ENCODE data around the gene PIK3C3.

PIK3C3 gene

DNA sequence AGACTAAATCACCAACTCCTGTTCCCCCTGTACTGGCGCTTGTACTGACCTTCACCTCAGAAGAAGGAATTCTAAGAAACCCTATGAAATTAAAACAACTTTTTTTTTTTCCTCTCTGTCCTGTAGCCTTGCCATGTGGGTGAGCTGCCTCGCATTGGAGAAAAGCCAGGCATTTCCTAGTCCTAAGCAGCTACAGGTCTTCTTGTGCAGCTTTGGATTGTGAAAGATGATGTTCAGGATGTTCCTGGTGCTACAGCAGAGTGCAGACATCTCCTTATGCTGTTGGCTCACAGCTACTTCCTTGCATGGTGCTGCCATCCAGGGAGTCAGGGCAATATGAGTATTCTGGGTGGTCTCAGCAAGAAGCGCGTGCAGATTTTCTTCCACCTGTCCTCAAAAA lies 11.9 kb downstream of the PIK3C3 start:
- TF ChIP-seq, protein P1, sequence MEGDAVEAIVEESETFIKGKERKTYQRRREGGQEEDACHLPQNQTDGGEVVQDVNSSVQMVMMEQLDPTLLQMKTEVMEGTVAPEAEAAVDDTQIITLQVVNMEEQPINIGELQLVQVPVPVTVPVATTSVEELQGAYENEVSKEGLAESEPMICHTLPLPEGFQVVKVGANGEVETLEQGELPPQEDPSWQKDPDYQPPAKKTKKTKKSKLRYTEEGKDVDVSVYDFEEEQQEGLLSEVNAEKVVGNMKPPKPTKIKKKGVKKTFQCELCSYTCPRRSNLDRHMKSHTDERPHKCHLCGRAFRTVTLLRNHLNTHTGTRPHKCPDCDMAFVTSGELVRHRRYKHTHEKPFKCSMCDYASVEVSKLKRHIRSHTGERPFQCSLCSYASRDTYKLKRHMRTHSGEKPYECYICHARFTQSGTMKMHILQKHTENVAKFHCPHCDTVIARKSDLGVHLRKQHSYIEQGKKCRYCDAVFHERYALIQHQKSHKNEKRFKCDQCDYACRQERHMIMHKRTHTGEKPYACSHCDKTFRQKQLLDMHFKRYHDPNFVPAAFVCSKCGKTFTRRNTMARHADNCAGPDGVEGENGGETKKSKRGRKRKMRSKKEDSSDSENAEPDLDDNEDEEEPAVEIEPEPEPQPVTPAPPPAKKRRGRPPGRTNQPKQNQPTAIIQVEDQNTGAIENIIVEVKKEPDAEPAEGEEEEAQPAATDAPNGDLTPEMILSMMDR (IDR thresholded peaks at IDR 0.05; ENCODE audit: low read depth, low read length) = no peak
- no peak for DNase-seq
- H3K27ac ChIP-seq = no peak overlapping the region
- H3K36me3 ChIP-seq = peaks cover 34% of the 10 kb centered on the region
- no peak overlapping the region for H3K4me3 ChIP-seq (ENCODE audit: low read depth, low read length)
- no peaks in the 10 kb centered on the region for H3K9me3 ChIP-seq (ENCODE audit: severe bottlenecking)
- H3K27me3 ChIP-seq (ENCODE audit: insufficient read depth, low read depth, severe bottlenecking) = no peaks in the 10 kb centered on the region

DNA sequence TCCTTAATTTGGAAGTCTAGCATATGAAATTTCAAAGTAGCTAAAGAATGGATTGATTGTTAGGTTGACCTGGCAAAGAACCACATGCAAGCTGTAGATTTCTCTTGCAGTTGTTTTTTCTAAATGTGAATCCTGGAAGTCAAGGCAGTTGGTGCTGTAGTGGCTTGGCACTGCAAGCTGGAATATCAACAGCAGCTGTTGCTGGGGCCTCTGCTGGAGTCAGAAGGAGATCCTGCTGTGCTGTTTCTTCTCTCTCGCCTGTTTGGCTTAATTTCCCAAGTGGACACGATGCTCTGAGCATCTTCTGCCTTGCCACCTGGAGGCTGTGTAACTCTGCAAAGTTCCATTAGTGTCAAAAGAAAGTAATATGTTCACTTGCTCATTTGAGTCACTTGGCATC lies 12.6 kb downstream of the PIK3C3 start:
- no peaks in the 10 kb centered on the region for H3K9me3 ChIP-seq (ENCODE audit: severe bottlenecking)
- H3K27ac ChIP-seq = no peak overlapping the region
- TF ChIP-seq, protein P1 (IDR thresholded peaks at IDR 0.05; ENCODE audit: low read depth, low read length) = no peak
- no peak for DNase-seq
- peaks cover 33% of the 10 kb centered on the region for H3K36me3 ChIP-seq
- no peak overlapping the region for H3K4me3 ChIP-seq (ENCODE audit: low read depth, low read length)
- no peaks in the 10 kb centered on the region for H3K27me3 ChIP-seq (ENCODE audit: insufficient read depth, low read depth, severe bottlenecking)

DNA sequence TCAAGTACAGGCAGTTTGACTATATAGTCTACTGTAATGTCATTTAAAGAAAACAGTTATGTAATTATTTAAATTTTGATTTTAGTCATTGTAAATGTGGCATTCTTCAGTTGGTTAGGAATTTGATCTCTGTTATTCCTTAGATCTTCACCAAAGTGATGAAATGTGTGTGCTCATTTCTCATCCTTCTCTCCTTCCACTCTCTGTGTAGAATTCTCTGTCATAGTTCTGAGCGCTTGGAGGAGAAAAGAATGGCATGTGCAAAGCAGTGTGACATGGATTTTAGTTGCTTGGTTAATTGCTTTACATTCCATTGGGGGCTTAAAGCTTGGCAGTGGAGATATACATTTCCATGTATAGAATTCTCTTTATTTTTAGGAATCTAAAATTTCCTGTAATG lies 14.8 kb downstream of the PIK3C3 start:
- Histone ChIP-seq H3K4me3 (ENCODE audit: low read depth, low read length) (no peak overlapping the region), H3K27ac (no peak overlapping the region), H3K27me3 (ENCODE audit: insufficient read depth, low read depth, severe bottlenecking) (no peaks in the 10 kb centered on the region), H3K36me3 (peaks cover 27% of the 10 kb centered on the region), H3K9me3 (ENCODE audit: severe bottlenecking) (no peaks in the 10 kb centered on the region)
- TF ChIP-seq, protein P1 (IDR thresholded peaks at IDR 0.05; ENCODE audit: low read depth, low read length) = no peak
- DNase-seq = no peak

DNA sequence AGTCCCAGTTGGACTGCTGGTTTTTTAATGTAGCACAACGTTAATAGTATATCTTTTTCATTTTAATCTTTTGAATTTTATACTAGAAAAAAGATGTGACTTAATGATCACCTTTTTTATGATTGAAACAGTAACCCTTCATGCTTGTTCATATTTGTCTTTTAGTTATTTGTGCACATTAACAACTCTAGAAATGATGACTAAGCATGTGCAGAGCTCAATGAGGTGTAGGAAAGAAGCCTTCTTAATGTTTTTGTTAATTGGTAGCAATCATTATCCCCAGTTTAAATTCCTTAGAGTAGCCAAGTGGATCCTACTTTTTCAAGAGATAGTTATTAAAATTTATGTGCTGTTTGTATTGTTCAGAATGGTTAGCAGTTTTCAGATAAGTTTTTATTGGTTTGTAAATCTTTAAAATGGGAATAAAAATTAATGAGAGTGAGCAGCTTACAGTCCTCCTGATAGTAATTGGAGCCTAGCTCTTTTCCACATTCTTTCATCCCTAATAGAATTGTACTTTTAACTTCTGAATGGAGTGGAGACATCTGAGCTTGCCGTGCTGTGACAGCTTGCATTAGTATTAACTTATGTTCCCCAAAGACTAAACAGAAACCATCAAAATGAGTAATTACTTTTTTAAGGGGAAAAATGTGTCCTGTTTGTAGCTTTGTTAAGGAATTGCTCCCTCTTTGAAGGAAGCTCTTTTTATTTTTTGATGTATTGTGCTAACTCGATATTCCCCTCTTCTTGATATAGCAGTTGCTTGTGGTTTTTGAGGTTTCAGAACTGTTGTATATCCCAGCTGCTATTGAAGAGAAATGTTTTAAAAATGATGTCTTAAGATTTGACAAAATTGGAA lies 17.3 kb downstream of the PIK3C3 start:
- TF ChIP-seq, protein P1 (IDR thresholded peaks at IDR 0.05; ENCODE audit: low read depth, low read length) = no peak
- no peaks in the 10 kb centered on the region for H3K9me3 ChIP-seq (ENCODE audit: severe bottlenecking)
- no peak for DNase-seq
- H3K36me3 ChIP-seq = peaks cover 15% of the 10 kb centered on the region
- H3K4me3 ChIP-seq (ENCODE audit: low read depth, low read length) = no peak overlapping the region
- no peaks in the 10 kb centered on the region for H3K27me3 ChIP-seq (ENCODE audit: insufficient read depth, low read depth, severe bottlenecking)
- H3K27ac ChIP-seq = no peak overlapping the region

DNA sequence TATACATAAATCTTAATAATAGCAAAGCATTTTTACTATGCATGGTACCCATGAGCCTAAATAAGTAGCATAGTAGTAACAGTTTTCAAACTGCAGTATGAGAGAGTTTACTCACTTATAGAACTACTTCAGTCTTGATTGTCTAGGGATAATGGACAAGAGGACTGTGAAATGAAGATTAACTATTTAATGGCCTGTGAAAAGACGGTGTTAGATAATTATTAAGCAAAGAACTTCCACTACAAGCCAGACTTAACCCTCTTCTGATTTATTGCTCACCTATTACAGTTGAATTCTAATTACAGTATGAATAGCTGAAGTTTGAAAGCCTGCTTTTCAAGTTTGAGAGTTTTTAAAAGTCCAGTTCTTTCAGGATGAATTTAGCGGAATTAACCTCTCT lies 18.9 kb downstream of the PIK3C3 start:
- no peaks in the 10 kb centered on the region for H3K9me3 ChIP-seq (ENCODE audit: severe bottlenecking)
- TF ChIP-seq, protein P1 (IDR thresholded peaks at IDR 0.05; ENCODE audit: low read depth, low read length) = no peak
- H3K4me3 ChIP-seq (ENCODE audit: low read depth, low read length) = no peak overlapping the region
- H3K36me3 ChIP-seq = peaks cover 14% of the 10 kb centered on the region; the same call in 1 of the 2 replicates
- DNase-seq = no peak
- H3K27me3 ChIP-seq (ENCODE audit: insufficient read depth, low read depth, severe bottlenecking) = no peaks in the 10 kb centered on the region
- no peak overlapping the region for H3K27ac ChIP-seq
